Ovary (tissue), 9 donors: ENCODE results near the gene BSN. TPM values are rescaled to one million over a fixed set of nuclear protein-coding genes. Genes with fewer than 3 reads are reported as not detected.

Experiments
- DNase-seq, 5 donors: peaks; one replicate each; pipeline ENCODE4 v3.0.0-alpha.2; 2019 to 2020
- H3K27ac ChIP-seq, 2 donors: fragments of 200-600 bp; one replicate each; pipeline versions ENCODE4 v1.5.1 to v1.8.0; 2019 to 2022
- H3K27me3 ChIP-seq: fragments of 200-600 bp; one replicate; pipeline ENCODE4 v1.8.0; 2022
- H3K36me3 ChIP-seq: fragments of 200-600 bp; sonication (generic); one replicate; pipeline ENCODE4 v1.5.1; 2019
- H3K4me1 ChIP-seq: one replicate; pipeline ENCODE4 v1.8.1; 2013; ENCODE audit warnings: mild to moderate bottlenecking, moderate library complexity; ENCODE audit not compliant: insufficient read depth
- H3K4me3 ChIP-seq: fragments of 200-600 bp; sonication (generic); one replicate; pipeline ENCODE4 v1.5.1; 2017
- H3K9me3 ChIP-seq, 2 donors: fragments of 200-600 bp in 1 of 2; sonication (generic) in 1 of 2; one replicate each; pipeline versions ENCODE4 v1.5.1 to v1.8.1; 2013 to 2019; ENCODE audit warnings: mild to moderate bottlenecking in 1 of 2, moderate library complexity in 1 of 2
- EP300 ChIP-seq: sonication (generic); formaldehyde crosslinking; IDR thresholded peaks from one replicate; pipeline ENCODE4 v1.6.1; 2017; ENCODE audit warnings: antibody characterized with exemption
- POLR2A ChIP-seq: fragments of 450-650 bp; IDR thresholded peaks from one replicate; pipeline ENCODE4 v1.6.1; 2017; ENCODE audit warnings: antibody characterized with exemption, mild to moderate bottlenecking, moderate library complexity
- WGBS, 3 donors: extraction: QIAGEN DNeasy Blood & Tissue Kit in 1 of 3; methylation state at CpG; one replicate each; pipeline versions ENCODE4 v1.1.5 to v1.1.7; 2013 to 2017; 5-methylcytosine and 5-hydroxymethylcytosine counted together
- intact Hi-C, 4 donors: fragments of 100-400 bp; cut with DNase I; formaldehyde crosslinking; loops; one replicate each; pipeline versions ENCODE4 v1.11.0 to v1.15.1; 2022 to 2023
- polyA plus RNA-seq, 2 donors: library from polyadenylated mRNA; stranded (reverse); fragments of 200-250 nt in 1 of 2; fragments of 350-450 nt in 1 of 2; fragmentation: Illumina TruSeq in 1 of 2; extraction: RNeasy Lipid Tissue Mini Kit (QIAGEN cat#74804) in 1 of 2; gene quantifications; one replicate each; pipeline ENCODE4 v1.2.3, GENCODE V29; 2013 to 2014
- total RNA-seq, 7 donors: library from RNA; depleted of rRNA in 2 of 7; stranded (reverse); fragments of >200 nt in 2 of 7; fragmentation: NEBNext Ultra II Directional in 3 of 7; extraction: Animal tissue kit (Norgen Biotek cat#: 25700) in 3 of 7; gene quantifications; one replicate each; pipeline versions ENCODE4 v1.1.0 to v1.2.4, GENCODE V29; 2016 to 2023
- TF ChIP-seq, protein P1 (sequence below), 3 donors: fragments of 450-650 bp in 2 of 3; fragments of 200-600 bp in 1 of 3; IDR thresholded peaks; one replicate each; pipeline versions ENCODE4 v1.5.1 to v1.8.0; 2016 to 2022; ENCODE audit warnings: antibody characterized with exemption in 3 of 3, mild to moderate bottlenecking in 1 of 3
- donor health status: DM: no; HTN: no; CAD: no; lungs with moderate emphysema.
- donor health status: DM: no; HTN: no; CAD: no.
- donor health status: Bipolar disorder and iron deficiency.
- donor health status: DM: yes; HTN: yes; CAD: no.
- donor health status: DM: no; HTN: no; CAD: no.
- donor health status: DM: yes; HTN: yes; CAD: no.

The BSN gene
- total and polyA plus RNA-seq, 9 donors = 0.12 to 3.5 (median 0.77) TPM

DNA sequence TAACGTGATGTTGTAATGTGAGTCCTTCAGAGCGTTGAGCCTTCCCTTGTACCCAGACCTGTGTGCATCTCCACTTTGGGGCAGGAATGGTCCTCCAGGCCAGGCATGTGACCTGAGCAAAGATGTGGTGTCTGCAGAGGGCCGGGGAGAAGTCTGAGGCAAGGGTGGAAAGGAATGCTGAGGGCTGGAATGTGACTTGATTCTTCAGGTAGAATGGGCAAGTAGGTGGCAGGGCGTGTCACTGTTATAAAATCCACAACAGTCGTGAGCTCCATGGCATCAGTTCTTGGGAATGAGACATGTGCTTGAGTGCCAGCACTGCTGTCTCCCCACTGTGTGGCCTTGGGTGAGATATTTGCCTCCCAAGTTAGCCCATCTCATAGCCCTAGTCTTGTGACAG lies 24.0 kb upstream of the BSN start:
- Histone ChIP-seq H3K4me1 (peaks cover 7% of the 10 kb centered on the region), H3K36me3 (no peaks in the 10 kb centered on the region), H3K27me3 (no peaks in the 10 kb centered on the region), H3K4me3 (no peak overlapping the region), H3K27ac (no peak overlapping the region), H3K9me3 (no peaks in the 10 kb centered on the region)
- intact Hi-C loops = loop anchor here in 1 of 4 donors (5.0 kb wide), 1 partner anchor 58 kb away; the partner anchor contains the start of gene DAG1
- 88 to 91% (median 91%) methylated on average over 5 of the region's 5 CpGs for WGBS, 3 donors
- no peak for TF ChIP-seq EP300
- TF ChIP-seq, protein P1, sequence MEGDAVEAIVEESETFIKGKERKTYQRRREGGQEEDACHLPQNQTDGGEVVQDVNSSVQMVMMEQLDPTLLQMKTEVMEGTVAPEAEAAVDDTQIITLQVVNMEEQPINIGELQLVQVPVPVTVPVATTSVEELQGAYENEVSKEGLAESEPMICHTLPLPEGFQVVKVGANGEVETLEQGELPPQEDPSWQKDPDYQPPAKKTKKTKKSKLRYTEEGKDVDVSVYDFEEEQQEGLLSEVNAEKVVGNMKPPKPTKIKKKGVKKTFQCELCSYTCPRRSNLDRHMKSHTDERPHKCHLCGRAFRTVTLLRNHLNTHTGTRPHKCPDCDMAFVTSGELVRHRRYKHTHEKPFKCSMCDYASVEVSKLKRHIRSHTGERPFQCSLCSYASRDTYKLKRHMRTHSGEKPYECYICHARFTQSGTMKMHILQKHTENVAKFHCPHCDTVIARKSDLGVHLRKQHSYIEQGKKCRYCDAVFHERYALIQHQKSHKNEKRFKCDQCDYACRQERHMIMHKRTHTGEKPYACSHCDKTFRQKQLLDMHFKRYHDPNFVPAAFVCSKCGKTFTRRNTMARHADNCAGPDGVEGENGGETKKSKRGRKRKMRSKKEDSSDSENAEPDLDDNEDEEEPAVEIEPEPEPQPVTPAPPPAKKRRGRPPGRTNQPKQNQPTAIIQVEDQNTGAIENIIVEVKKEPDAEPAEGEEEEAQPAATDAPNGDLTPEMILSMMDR (IDR thresholded peaks at IDR 0.05) = no peak
- TF ChIP-seq POLR2A = no peak
- no peak for DNase-seq

DNA sequence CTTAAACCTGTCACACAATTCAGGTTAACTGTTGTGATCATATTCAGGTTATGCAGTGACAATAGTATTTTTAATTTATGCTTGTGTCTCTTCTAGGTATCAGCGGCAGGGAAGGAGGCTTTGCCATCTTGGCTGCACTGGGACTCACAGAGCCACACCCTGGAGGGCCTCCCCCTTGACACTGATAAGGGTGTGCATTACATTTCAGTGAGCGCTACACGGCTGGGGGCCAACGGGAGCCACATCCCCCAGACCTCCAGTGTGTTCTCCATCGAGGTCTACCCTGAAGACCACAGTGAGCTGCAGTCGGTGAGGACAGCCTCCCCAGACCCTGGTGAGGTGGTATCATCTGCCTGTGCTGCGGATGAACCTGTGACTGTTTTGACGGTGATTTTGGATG lies 23.6 kb upstream of the BSN start:
- no peaks in the 10 kb centered on the region for H3K36me3 ChIP-seq
- H3K27me3 ChIP-seq = no peaks in the 10 kb centered on the region
- no peak for DNase-seq
- H3K27ac ChIP-seq = no peak overlapping the region
- H3K9me3 ChIP-seq = no peaks in the 10 kb centered on the region
- H3K4me3 ChIP-seq = no peak overlapping the region
- TF ChIP-seq, protein P1 (IDR thresholded peaks at IDR 0.05) = no peak
- TF ChIP-seq POLR2A = no peak
- TF ChIP-seq EP300 = no peak
- peaks cover 11% of the 10 kb centered on the region for H3K4me1 ChIP-seq
- intact Hi-C loops = loop anchor here in 1 of 4 donors (5.0 kb wide), 1 partner anchor 58 kb away; the partner anchor contains the start of gene DAG1
- WGBS, 3 donors = 87 to 88% (median 87%) methylated on average over 8 of the region's 8 CpGs

DNA sequence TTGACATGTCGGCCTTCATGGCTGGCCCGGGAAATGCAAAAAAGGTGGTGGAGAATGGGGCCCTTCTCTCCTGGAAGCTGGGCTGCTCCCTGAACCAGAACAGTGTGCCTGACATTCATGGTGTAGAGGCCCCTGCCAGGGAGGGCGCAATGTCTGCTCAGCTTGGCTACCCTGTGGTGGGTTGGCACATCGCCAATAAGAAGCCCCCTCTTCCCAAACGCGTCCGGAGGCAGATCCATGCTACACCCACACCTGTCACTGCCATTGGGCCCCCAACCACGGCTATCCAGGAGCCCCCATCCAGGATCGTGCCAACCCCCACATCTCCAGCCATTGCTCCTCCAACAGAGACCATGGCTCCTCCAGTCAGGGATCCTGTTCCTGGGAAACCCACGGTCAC lies 23.1 kb upstream of the BSN start:
- no peaks in the 10 kb centered on the region for H3K9me3 ChIP-seq
- TF ChIP-seq, protein P1 (IDR thresholded peaks at IDR 0.05) = no peak
- TF ChIP-seq POLR2A (no peak), EP300 (no peak)
- no peaks in the 10 kb centered on the region for H3K27me3 ChIP-seq
- H3K27ac ChIP-seq = no peak overlapping the region
- intact Hi-C loops = loop anchor here in 1 of 4 donors (5.0 kb wide), 1 partner anchor 59 kb away; the partner anchor contains the start of gene DAG1
- peaks cover 16% of the 10 kb centered on the region for H3K4me1 ChIP-seq
- peak in 2 of 5 donors; percentile 33 to 39 for DNase-seq
- H3K4me3 ChIP-seq = no peak overlapping the region
- WGBS, 3 donors = 81 to 84% (median 83%) methylated on average over 10 of the region's 10 CpGs
- H3K36me3 ChIP-seq = no peaks in the 10 kb centered on the region

DNA sequence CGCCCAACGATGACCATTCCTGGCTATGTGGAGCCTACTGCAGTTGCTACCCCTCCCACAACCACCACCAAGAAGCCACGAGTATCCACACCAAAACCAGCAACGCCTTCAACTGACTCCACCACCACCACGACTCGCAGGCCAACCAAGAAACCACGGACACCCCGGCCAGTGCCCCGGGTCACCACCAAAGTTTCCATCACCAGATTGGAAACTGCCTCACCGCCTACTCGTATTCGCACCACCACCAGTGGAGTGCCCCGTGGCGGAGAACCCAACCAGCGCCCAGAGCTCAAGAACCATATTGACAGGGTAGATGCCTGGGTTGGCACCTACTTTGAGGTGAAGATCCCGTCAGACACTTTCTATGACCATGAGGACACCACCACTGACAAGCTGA lies 22.6 kb upstream of the BSN start:
- intact Hi-C loops = loop anchor here in 1 of 4 donors (5.0 kb wide), 1 partner anchor 59 kb away; the partner anchor contains the start of gene DAG1
- no peak overlapping the region for H3K4me3 ChIP-seq
- H3K4me1 ChIP-seq = peaks cover 21% of the 10 kb centered on the region
- peak in 1 of 5 donors; percentile 10 for DNase-seq
- no peak overlapping the region for H3K27ac ChIP-seq
- 95 to 96% (median 96%) methylated on average over 16 of the region's 16 CpGs for WGBS, 3 donors
- no peaks in the 10 kb centered on the region for H3K36me3 ChIP-seq
- no peaks in the 10 kb centered on the region for H3K27me3 ChIP-seq
- TF ChIP-seq EP300 (no peak), POLR2A (no peak)
- TF ChIP-seq, protein P1 (IDR thresholded peaks at IDR 0.05) = no peak
- H3K9me3 ChIP-seq = no peaks in the 10 kb centered on the region
